NB4 (cell line): Measurements from ENCODE around the gene KYNU.

Experiments used
- MAX ChIP-seq: IDR thresholded peaks from 2 replicates; pipeline ENCODE4 v1.6.1; 2011; ENCODE audit warnings: low read depth, low read length
- POLR2A ChIP-seq: IDR thresholded peaks from 2 replicates; pipeline ENCODE4 v1.6.1; 2011; ENCODE audit warnings: mild to moderate bottlenecking; ENCODE audit not compliant: insufficient read length; ENCODE audit errors: extremely low read depth
- TF ChIP-seq, protein P1 (sequence below): IDR thresholded peaks from one replicate; pipeline ENCODE4 v1.5.1; 2012; ENCODE audit warnings: low read depth, low read length

DNA sequence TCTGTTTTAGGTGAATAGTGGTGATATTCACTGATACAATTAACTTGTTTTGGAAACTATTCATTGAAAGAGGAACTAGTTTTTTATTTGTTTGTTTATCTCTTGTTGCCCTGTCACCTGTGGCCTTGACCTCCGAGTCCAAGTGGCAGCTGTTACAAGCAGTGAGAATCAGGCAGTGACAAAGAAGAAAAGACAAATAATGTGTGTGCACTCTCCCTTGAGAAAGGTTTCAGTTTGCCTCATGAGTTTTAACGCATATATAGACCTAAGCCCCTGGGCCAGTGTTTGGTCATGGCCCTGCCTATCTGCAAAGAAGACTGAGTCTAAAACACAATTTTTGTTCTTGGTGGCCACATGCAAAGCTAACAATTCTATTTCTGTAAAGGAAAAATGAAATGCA lies 15.3 kb downstream of the KYNU start:
- TF ChIP-seq, protein P1, sequence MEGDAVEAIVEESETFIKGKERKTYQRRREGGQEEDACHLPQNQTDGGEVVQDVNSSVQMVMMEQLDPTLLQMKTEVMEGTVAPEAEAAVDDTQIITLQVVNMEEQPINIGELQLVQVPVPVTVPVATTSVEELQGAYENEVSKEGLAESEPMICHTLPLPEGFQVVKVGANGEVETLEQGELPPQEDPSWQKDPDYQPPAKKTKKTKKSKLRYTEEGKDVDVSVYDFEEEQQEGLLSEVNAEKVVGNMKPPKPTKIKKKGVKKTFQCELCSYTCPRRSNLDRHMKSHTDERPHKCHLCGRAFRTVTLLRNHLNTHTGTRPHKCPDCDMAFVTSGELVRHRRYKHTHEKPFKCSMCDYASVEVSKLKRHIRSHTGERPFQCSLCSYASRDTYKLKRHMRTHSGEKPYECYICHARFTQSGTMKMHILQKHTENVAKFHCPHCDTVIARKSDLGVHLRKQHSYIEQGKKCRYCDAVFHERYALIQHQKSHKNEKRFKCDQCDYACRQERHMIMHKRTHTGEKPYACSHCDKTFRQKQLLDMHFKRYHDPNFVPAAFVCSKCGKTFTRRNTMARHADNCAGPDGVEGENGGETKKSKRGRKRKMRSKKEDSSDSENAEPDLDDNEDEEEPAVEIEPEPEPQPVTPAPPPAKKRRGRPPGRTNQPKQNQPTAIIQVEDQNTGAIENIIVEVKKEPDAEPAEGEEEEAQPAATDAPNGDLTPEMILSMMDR: no peak
- TF ChIP-seq MAX (no peak), POLR2A (no peak)
